GM19372 (cell line): ENCODE data around the gene SH3RF1.
A peak's percentile ranks its signal among the peaks of the same experiment; 100 is the strongest.

Experiments
- ATAC-seq: cut with Tn5 transposase; IDR thresholded peaks from one replicate; pipeline ENCODE4 v1.9.1; 2021; ENCODE audit warnings: mild to moderate bottlenecking, low read depth, moderate library complexity; ENCODE audit not compliant: unreplicated experiment

SH3RF1 gene

DNA sequence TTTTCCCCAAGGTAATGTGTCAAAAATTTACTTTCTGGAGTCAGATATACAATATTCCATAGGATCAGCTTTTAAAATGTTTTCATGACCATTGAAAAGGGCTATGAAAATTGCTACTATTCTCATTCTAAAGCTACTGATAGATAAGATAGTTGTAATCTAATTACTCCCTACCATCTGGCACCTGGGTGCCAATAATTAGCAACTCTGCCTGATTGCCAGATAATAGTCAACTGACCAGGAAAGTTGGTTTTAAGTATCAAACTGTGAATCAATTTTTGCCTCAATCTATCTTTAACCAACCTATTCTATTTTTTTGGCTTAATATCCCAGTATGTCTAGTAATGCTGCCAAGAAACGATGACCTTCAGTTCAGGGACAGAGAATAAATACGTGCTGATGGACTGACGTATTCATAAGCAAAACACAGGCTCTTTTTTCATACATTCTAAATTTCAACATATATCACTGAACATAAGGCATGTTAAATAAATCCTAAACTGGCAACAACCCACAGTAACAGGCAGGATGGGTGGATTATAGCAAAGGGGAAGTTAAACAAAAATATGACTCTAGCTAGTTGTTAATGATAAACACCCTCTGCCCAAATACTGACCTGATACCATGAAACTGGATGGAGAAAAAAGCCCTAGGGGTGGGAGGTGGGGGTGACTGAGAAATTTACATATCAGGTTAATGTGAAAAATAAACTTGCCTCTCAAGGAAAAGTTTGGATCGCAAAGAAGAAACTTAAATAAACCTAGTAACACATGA, 18.2 kb downstream of the SH3RF1 start:
- peak; percentile 49 for ATAC-seq

DNA sequence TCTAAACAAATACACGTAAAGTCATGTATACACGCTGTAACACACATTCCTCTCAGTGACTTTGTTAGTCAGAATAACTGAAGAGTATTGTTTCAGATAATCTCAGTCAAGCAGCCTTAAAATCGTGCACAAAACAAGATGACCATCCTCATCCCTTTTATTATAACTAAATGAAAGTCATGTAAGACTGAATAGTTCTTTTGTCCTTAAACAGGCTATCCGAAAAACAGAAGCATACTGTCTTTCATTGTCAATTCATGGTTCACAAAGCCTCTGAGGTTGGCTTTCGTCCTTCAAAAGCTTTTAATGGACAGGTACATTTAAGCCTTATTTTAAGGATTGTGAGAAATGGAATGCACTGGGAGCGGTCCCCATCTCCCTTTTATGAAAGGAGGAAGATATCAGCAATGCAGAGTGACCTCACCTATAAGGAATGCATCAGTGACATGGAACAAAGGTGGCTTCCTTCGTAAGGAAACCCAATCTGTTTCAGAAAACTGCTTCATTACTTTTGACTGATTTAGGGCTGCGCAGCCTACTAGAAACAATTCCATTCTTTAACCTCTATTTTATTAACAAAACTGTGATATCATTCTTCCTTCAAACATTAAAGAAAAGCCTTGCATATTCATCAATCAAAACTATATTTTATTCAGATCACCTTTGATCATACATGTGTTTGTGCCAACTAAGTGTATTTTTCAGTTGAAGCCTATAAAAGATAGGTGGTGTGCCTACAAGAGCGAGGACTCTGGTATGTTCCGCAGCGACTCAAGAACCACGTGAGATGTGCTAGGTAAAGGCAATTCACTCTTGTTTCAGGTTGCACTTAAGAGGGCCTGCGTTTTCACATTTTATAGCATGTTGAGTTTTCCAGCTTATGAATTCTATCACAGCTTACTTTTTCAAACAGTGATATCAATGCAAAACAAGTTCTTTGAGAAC, 19.2 kb downstream of the SH3RF1 start:
- ATAC-seq: no peak

DNA sequence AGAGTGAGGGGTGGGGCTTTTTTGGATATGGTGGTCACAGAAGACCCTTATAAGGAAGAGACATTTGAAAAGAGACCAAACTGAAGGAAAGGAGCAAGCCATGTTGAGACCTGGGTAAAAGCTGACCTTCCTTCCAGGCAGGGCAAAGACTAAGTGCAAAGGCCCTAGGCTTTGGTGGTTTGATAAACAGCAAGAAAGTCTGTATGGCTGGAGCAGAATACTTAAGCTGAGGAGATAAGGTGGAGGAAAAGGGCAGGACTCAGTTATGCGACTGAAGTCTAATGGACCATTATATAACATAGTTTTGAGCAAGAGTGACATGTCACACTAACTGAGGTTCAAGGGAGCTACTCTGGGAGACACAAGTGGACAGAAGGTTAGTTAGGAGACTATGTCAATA, 20.0 kb downstream of the SH3RF1 start:
- no peak for ATAC-seq

DNA sequence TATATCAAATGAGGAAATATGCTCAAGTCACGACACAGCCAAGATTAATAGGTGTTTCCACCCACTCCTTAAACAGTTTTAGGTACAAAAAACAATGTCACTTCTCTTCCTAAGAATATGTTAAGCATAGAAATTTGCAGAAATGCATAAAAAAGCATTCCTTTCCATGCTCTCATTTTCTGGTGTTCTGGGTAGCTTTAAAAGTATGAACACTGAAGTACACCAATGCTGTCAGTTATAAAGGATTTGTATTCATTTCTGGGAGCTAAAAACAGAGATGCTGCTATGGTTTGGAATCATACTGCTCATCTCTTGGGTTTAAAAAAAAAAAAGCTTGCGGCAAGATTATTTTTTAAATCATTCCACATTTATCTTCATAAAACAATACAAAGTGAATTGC, 20.8 kb downstream of the SH3RF1 start:
- no peak for ATAC-seq

DNA sequence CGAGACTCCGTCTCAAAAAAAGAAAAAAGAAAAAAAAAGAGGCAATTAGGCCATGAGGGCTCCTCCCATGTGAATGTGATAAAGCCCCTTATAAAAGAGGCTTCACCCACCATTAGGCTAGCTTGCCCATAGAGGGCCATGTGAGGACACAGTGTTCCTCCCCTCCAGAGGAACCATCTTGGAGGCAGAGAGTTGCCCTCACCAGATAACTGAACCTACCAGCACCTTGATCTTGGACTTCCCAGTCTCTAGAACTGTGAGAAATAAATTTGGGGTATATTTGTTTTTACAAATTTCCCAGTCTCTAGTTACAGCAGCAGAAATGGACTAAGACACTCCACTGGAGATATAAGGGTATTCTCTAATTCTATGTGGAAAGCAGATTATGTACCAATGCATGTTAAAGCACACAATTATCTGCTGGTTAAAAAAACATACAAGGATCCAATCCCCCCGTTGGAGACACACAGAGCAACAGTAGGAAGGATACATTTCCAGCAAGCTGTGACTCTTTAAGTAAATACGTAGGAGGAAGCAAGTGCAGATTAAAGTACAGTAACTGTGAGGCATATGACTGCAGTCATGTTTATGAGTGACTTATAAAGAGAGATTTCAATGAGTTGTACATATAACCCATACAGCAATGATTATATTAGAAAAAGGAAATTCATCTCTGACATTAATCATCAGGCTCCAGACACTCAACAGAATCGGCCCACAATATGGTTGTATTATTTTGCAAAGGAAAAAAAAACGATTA, 21.4 kb downstream of the SH3RF1 start:
- ATAC-seq: no peak

DNA sequence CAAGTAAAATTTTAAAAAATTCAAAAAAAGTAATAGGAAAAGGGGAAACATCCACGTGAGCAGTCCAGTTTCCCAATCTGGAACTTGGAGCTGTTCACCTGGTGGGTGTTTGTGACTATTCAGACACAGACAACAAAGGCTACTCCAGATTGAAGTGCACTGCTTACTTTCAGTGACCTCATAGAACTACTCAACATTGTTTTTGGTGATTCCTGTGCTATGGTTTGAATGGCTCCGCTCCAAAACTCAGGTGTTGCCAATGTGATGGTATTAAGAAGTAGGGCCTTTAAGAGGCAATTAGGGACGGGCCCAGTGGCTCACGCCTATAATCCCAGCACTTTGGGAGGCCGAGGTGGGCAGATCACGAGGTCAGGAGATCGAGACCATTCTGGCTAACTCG, 22.1 kb downstream of the SH3RF1 start:
- no peak for ATAC-seq

DNA sequence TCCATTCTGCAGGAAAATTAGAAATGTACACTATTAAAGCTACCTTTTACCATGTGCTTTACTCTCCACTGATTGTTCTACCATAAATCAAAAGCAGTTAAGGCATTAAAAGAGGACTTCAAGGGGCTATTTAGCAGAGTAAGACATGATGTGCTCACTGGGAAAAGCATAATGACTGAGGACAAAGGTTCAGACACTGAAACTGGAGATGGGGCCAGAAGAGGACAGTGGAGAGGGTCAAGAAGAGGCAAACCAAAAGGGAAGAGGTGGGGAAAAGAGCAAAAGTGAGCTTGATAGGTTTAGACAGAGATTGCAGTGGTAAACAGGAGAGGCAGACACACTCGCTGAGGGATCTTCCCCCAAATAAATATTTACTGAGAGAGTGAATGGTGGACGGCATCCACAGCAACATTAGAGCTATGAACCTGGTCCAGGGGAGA, 23.8 kb downstream of the SH3RF1 start:
- ATAC-seq: no peak

DNA sequence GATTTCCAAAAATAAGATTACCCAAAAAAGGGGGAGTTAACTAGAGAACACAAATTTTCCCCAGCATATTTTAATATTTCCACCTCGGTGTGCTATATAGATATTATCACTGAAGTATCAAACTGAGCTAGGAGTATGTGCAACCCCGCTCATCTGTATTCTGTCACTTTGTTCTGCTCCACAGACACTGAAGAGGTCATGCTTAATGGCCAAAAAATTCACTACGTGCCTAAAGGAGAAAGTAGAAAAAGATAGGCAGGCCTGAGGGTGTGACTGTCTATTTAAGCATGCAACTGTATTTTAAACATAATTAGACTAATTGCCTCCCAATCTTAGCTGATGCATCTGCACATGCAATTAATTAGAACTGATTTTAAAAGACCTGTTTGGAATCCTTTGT, 24.5 kb downstream of the SH3RF1 start:
- no peak for ATAC-seq

DNA sequence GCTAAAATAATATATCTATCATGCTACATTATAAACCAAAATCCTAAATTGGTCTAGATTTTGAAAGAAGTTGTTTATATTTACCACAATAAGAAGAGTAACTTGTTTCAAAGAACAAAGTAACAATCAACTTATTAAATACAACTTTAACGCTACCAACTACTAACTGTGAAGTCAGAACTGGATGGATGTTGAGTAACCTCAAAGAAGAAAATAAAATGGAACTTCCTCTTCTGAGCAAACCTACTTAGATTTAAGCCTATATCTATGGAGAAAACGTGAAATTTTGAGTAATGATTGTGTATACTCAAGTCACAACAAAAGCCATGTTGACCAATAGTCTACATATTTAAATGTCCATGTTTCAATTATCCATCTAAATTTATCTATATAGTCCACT, 25.7 kb downstream of the SH3RF1 start:
- no peak for ATAC-seq

DNA sequence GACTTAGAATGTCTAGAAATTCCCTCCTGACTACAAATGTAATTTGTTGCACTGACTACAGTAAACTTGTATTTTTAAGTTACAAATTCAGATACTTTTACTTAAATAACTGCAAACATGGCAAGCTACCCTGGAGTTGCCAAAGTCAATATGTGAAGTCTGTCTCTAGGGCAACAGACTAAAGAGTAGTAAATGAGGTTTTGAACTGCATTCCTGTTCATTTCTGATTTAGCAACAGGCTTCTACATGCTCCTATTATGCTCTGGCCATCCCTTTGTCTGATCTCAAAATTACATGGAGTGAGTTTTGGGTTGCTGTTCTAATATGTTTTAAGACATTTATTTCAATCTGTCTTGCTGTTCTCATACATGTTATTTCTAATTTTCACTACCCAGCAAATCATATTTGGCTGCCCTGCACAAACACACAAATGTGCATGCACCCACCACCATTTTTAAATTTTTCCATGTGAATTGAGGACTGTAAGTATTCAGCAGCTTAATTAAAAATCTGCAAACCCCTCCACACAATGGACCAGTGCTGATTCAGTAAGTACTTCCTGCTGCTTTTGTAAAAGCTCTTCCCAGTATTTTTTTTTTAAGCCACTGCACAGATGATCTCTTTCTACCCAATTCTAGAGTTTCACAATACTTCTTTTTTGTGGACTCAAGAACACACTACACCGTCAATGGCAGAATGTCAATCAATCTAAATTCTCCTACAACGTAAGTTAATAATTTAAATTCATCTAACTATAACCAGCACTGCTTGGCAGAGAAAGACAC, 26.7 kb downstream of the SH3RF1 start:
- ATAC-seq: no peak

DNA sequence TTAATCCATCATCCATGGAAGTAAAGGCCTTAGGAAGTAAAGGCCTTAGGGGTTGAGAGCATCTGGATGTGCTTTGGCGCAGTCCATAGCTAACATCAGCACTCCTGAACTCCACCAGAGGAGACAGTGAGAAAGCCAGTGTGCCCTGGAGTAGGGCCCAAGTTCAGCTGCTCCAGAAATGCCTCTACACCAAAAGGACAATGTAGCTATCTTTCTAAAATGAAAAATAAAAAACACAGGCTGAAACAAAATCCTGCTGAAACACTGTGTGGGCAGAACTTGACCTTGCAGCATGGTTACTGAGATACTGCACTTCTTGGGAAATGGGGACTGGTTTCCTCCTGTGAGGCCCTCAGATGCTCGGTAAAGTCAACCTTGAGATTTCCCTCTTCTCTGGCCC, 29.3 kb downstream of the SH3RF1 start:
- ATAC-seq: no peak

DNA sequence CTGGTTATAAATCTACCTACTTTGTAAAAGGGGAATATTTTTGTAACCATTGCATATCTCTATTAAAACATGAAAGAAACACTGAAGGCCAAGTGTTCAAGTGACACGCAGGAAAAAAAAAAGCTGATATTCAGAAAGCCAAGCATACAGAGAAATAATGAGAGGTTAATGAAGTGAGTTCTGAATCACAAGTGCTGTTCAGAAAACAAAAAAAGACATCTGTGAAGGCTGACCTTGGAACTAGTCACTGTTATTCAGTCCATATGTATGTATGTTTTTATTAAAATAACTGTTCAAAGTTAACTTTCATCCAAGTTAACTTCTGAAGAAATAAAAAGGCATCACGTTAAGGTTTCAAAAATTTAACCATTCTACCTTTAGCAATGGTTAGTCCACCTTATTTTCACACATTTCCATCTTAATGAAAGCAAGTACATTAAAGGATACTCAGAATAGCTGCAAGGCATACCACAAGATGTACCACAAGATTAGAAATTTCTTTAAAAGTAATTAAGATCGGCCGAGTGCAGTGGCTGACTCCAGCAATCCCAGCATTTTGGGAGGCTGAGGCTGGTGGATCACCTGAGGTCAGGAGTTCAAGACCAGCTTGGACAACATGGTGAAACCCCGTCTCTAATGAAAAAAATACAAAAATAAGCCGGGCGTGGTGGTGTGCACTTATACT, 31.4 kb downstream of the SH3RF1 start:
- ATAC-seq: no peak

DNA sequence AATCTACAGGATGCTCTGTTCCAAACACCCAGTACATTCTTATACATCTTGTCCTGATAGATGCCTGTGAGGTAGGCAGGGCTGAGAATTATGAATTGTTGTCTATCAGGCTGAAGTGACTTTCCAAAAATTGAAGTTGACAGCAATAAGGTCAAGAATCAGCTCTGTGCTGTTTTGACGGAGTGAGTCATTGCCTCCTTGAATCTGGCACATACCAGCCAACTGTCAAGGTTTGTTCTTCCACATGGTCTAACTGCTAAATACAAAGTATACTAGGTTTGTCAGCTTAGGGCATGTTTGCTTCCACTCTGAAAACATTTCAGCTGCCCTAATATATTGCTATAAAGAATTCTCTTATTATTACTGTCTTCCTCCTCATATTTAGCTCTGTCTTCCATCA, 32.3 kb downstream of the SH3RF1 start:
- no peak for ATAC-seq

DNA sequence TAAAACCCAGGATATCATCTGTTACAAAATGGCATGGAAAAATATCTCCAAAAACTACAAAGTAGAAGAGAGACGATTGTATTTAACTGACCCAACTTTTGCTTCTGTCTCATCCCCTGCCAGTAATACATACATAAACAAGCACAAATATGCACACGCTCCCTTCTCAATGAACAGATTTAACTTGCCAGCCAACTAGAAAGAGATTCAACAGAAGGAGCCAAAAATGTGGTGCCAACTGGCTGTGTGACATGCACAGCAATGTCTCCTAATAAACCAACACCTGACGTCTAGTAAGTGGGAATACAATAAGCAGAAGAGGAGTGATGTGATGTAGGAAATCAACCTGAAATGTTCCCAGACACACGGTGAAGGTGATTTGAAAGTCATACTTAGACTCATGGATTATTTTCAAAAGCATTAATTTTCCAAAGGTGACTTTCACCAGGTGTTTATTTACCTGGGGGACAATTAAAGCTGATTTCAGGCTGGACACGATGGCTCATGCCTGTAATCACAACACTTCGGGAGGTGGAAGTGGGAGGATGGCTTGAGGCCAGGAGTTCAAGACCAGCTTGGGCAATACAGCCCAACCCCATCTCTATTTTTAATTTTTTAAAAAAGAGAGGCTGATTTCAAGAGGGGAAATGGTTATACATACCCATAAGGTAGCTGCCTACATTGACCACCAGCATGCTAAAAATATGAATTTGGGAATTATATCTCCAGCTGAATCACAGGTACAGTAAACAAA, 33.7 kb downstream of the SH3RF1 start:
- no peak for ATAC-seq

DNA sequence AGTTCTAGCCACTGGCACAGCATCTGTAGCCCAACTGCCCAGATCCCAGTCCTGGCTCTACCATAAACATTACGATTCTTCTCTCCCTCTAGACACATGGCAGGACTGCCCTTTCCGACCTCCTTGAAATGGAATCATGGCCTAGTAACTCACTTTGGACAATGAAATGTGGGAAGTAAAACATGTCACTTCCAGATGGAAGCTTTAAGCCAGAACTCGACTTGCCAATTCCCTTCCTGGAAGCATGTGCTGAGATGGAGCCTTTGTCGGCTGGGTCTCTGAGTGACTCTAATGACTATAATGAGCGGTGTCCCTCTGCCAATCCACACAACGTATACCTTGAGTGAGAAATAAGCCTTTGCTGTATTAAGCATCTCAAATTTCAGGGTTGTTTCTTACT, 34.7 kb downstream of the SH3RF1 start:
- no peak for ATAC-seq

DNA sequence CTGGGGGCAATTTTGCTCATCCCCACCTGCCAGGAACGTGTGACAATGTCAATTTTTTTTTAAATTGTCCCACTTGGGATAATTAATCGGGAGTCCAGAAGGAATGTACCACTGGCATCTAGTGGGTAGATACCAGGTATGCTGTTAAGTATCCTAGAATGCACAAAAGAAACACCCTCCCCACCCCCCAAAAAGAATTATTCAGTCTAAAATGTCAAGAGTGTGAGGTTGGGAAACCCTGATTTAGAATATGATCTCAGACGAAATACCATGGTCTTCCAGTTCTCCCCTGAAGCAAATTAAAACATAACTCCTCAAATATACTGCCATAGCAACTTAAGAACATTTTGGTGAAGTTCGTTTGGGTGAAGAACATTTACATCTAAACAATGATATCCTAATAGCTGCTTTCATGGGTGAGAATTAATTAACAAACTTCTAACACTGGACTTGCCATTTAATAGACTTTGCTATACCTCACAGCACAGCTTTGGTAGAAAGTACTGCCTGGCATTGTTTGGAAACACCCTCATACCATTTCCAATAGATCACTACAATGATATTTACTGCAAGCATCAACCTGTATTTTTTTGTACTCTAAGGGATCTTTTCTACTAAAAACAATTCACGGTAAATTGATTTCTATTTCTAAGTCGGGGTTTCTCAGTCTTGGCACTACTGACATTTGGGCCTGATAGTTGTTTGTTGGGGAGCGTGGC, 36.5 kb downstream of the SH3RF1 start:
- no peak for ATAC-seq

DNA sequence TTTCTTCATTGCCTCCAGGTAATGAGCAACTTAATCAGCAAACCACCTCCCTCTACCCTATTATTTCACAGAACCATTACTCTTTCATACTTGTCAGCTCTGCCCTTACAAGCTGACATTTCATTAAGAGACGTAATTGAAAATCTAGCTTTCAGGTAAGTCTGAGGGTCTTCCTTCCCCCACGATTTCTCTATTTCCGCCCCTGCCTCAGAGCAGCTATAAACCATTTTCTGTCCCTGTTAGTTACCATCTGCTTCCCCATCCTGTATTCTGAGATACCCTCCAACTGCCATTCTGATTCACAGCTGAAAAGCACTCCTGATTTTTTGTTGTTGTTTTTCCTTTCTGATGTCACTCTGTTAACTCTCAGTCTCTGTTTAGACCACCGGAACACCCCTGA, 37.1 kb downstream of the SH3RF1 start:
- no peak for ATAC-seq

DNA sequence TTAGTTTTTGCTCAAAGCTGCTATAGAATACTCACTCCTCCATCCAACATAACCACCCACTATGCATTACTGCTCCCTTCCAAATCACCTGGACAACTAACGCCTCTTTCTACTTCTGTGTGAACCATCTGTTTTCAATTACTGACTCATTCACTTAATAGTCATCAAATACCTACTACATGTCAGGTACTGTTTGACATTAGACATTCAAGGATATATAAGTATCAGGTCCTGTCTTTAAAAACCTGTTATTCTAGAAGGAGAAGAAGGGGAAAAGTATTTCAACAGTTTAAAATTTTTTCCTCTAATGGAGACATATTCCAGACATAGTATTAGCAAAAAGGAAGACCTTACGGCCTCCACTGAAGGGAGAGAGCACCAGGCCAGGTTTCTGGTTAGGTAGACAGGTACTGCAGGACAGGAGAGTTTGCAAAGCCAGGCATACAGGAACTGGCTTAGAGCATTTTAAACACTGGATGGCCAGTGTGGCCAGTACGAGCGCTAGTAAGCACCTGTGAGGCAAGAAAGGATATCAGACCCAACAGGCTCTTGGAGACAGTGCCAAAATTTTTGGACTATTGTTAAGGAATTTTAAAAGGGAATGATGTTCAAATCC, 39.0 kb downstream of the SH3RF1 start:
- ATAC-seq: no peak
